ENCODE data around the gene ACTR3C.
"Not testable (repeated sequence)": the region's sequence is repeated elsewhere in the genome, so short reads cannot be mapped to it uniquely, and the experiment has no call there.

The ACTR3C gene

GRCh38 chr7:150335108-150335773, 11.9 kb upstream of the ACTR3C start:
- peak; percentile 25 for DNase-seq

GRCh38 chr7:150334108-150334507, 10.8 kb upstream of the ACTR3C start:
- DNase-seq, result no peak

DNA sequence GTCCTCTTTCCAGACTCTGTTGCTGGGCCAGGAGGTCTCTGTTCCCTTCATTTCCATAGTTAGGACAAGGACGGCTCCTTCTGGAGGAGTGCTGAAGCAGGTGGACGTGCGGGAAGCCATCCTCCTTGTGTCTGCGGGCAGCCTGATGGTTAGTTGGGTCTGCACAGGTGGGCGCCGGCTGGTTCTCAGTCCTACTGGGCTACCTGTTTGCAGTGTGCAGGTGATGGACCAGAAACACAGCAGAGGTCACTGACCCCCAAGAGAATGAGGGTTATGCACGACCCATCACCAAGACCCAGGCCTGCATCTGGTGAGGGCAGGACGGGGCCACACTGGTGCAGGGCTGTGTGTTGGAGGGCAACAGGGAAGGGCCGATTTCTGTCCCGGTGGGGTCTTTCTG, 10.3 kb upstream of the ACTR3C start:
- no peak for DNase-seq

DNA sequence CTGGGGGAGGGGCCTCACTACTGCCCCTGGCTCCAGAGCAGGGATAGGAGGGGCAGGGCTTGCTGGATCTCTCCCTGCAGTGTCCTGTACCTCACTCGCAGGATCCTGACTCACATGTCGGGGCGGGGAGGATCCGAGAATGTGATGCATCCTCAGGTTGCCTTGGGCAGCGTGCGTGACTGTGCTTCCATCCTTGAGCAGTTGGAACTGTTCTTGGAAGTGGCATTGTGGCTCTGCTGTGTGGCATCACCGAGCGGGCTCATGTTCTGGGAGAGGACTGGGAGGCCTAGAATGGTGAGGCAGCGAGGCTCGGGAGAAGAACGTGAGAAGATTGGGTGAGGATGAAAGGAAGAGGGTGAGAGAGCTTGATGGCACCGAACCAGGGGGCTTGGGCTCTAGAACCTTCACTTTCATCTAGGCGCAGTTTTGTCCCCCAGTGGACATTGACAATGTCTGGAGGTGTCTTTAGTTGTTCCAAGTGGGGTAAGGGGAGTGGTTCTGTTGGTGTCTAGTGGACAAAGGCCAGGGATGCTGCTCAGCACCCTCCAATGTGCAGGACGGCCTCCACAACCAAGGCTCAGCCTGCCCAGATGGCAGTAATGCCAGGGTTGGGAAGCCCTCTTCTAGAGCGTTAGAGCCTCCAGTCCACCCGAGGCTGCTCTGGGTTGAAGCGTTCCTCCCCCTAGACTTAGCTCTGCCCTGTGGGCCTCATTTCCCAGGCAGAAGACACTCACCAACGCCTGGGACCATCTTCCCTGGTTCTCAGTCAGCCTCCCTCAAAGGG, 9.7 kb upstream of the ACTR3C start:
- DNase-seq, result no peak

DNA sequence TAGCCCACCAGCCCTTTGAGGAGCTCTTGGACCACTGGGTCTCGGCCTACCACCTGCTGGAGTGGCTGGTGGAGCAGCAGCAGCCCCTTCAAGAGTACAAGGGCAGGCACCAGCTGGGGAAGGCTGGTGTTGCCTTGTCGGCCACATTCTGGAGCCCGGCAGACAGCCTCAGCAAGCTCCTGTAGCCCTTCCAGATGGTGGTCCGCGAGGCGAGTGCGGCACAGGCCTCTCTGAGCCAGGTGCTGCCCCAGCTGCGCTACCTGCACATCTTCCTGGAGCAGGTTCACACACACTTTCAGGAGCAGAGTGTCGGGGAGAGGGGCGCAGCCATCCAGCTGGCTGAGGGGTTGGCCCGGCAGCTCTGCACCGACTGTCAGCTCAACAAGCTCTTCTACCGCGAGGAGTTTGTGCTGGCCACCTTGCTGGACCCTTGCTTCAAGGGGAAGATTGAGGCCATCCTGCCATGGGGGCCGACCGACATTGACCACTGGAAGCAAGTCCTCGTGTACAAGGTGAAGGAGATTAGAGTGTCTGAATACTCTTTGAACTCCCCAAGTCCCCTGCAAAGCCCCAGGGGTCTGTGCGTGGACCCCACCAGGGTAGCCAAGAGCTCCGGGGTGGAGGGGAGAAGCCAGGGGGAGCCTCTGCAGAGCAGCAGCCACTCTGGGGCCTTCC, 7.0 kb upstream of the ACTR3C start:
- DNase-seq, result no peak

DNA sequence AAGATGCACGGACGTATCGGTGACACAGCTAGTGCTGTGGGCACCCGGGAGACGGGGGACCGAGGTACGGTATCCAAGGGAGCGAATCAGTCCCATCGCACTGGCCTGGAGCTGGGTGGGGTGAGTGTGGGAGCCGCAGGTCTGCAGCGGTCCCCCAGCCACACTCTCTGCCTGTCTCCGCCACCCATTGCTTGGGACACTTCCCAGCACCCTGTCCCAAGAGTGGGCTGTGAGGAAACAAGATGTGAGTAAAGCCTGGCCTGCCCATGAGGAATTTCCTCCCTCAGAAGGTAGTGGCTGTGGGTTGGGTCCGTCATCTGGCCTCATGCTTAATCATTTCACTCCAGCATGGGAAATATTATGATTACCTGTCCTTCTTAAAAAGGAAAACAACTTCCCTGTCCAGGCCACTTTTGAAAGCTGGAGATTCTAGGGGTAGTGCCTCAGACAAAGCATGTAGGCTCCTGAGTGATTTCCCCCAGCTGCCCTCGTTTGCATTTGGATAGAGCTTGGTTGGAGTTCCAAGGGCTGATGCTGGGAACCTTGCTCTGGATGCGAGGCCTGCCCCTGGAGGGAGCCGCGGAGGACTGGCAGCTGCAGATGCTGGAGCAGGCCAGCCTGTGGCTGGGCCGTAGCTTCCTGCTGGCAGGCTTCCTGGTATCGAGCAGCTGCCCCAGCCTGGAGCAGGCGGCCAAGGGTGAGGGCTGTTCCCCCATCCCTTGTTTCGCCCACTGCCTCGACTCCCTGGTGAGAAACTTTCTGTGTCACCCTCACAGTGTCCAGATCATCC, 6.2 kb upstream of the ACTR3C start:
- no peak for DNase-seq

- no peak for DNase-seq
Measured at GRCh38 chr7:150327308-150327707, 4.0 kb upstream of the ACTR3C start.

- DNase-seq, result no peak
Measured at GRCh38 chr7:150326657-150327268, 3.4 kb upstream of the ACTR3C start.

- DNase-seq, result no peak
Measured at GRCh38 chr7:150325901-150326300, 2.6 kb upstream of the ACTR3C start.

DNA sequence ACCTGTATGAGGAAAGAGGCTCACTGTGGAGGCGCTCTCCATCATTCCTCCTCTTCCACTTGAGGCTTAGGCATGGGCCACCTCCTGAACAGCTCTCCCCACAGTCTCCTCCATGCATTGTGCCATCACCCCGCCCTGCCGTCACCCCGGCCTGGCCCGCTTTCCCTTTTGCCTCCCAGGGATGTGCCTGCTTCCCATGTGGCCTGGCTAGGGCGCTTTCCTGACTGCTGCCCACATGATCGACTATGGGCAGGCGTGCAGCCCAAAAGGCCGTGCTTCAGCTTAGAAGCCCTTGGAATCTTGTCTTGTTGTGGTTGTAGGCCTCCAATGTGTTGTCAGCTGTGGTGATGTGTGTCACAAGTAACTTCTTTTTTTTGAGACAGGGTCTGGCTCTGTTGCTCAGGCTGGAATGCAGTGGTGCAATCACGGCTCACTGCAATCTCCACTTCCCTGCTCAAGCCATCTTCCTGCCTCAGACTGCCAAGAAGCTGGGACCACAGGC, 1.8 kb upstream of the ACTR3C start:
- DNase-seq, result no peak

- no peak for DNase-seq
Measured at GRCh38 chr7:150324373-150324961, 1.1 kb upstream of the ACTR3C start.

GRCh38 chr7:150323682-150324372, 482 bp upstream of the ACTR3C start:
- DNase-seq, result peak; percentile 14

DNA sequence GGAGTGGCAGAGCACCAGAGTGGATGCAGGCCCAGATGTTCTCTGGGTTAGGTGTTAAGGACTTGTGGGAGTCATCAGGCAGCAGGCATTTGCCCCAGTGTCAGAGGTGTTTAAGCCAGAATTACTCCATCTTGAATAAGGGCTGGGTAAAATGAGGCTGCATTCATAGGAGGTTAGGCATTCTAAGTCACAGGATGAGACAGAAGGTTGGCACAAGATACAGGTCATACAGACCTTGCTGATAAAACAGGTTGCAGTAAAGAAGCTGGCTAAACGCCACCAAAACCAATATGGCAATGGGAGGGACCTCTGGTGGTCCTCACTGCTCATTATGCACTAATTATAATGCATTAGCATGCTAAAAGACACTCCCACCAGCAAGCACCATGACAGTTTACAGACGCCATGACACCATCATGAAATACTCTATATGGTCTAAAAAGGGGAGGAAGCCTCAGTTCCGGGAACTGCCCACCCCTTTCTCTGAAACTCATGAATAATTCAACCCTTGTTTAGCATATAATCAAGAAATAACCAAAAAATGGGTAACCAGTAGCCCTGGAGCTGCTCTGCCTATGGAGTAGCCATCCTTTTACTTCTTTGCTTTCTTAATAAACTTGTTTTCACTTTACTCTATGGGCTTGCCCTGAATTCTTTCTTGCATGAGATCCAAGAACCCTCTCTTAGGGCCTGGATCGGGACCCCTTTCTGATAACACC, 1.1 kb downstream of the ACTR3C start:
- peak; percentile 5 for DNase-seq

- DNase-seq, result no peak
Measured at GRCh38 chr7:150321788-150322113, 1.6 kb downstream of the ACTR3C start.

DNA sequence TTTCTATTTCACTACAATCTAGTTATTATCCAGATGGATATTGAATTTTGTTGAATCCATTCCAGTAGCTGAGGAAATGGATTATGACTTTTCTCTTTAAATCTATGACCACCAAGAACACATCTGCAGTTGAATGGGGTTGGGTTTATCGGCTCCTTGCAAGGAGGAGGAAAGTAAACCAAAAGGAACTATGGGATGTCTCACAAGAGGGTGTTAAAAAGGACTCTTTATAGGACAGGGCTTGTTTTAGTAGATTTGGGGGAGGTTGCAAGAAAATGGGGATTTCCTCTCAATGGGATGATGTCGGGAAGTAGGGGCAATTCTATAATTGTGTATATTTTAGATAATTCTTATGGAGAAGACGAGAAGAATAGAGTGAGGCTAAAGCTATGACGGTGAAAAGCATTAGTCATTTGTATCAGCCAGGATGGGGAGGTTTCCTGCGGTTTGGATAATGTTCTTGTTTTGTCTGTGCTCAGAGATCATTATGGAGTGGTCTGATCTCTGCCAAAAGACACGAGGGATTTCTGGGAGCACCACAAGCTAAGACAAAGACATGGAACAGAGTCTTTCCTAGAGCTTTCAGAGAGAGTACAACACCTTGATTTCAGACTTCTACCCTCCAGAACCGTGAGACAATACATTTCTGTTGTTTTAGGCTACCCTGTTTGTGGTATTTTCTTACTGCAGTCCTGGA, 5.4 kb downstream of the ACTR3C start:
- DNase-seq, result peak; percentile 19

GRCh38 chr7:150316987-150317386, 6.4 kb downstream of the ACTR3C start:
- not testable (repeated sequence) for DNase-seq

- DNase-seq, result no peak
Measured at GRCh38 chr7:150314639-150315239, 8.6 kb downstream of the ACTR3C start.

DNA sequence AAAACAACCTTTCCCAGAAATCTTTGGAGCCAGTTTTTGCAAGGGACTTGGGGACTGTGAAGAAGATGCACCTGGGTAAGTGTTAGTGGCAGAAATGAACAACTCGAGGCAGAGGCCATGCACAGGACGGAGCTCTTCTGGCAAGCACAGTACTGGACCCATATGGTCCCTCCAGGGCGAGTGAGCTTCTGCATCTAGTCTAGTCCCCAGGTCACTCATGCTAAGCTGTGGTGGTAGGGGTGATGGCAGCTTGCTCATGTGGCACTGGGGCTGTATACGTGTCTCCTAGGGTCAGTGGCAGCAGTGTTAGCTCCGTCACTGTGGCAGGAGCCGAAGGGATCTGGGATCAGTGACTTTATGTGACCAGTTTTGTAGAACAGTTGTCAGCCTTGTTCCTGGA, 9.5 kb downstream of the ACTR3C start:
- no peak for DNase-seq

DNA sequence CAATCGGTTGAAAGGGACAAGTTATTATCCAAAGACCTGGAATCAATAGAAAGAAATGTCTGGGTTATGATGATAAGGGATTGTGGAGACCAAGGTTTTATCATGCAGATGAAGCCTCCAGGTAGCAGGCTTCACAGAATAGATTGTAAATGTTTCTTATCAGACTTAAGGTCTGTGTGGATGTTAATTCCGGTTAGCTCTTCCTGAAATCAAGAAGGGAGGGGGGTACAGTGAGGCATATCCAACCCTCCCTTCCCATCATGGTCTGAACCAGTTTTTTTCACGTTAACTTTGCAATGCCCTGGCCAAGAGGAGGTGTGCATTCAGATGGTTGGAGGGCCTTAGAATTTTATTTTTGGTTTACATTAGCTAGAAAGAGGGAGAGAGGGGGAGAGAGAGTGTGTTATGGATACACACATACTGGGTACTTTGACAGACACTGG, 10.0 kb downstream of the ACTR3C start:
- DNase-seq, result no peak

Data from COR-L47 (cell line).